Umbilical cord (tissue), 2 donors: ENCODE data around the gene ACAT2. TPM values are rescaled to one million over a fixed set of nuclear protein-coding genes. Genes with fewer than 3 reads are reported as not detected.
"Not testable (repeated sequence)": the region's sequence is repeated elsewhere in the genome, so short reads cannot be mapped to it uniquely, and the experiment has no call there.

Experiments used
- DNase-seq: peaks from one replicate; pipeline ENCODE4 v3.0.0-alpha.2; 2015; ENCODE audit warnings: low spot score
- total RNA-seq: library from RNA; depleted of rRNA; stranded (reverse); fragments of >200 nt; gene quantifications from one replicate; pipeline ENCODE4 v1.2.3, GENCODE V29; 2014; ENCODE audit warnings: low replicate concordance; ENCODE audit not compliant: insufficient read depth

ACAT2 gene
- total RNA-seq, result 26.5 TPM

DNA sequence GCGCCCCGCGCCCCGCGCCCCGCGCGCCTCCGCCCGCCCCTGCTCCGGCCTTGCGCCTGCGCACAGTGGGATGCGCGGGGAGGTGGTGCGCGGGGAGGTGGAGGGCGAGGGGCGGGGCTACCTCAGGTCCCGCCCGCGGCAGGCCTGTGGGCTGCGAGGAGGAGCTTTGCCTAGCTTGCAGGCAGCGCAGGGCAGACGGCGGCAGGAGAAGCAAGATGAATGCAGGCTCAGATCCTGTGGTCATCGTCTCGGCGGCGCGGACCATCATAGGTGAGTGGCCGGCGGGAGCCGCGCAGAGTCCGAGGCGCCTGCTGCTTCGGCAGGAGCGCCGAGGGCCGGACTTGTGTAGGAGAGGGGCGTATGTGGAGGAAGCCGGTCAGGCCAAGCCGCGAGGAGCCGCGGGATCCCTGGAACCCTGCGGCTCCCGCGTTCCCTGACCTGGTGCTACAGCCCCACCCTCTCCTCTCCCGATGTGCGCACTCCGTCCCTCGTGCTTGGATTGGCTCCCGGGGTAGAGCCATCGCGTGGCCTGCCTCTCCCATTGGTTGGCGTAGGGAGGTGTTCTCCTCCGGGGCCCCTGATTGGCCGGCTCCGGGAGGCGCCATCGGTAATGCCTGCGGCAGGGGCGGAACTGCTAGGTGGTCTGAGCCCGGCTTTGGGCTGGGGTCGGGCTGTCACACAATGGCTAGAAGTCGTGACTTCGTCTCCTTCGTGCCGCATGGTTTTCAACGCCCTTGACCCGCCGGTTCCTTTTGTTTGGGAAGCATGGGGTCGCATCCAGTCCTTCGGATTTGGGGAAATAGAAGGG lies at the start of gene ACAT2:
Gene ACAT2, plus strand, starts transcription at position 173 of the 808 bp plus-strand sequence. Its CDS starts 43 bp downstream, at position 216.
- peak; percentile 98 for DNase-seq

DNA sequence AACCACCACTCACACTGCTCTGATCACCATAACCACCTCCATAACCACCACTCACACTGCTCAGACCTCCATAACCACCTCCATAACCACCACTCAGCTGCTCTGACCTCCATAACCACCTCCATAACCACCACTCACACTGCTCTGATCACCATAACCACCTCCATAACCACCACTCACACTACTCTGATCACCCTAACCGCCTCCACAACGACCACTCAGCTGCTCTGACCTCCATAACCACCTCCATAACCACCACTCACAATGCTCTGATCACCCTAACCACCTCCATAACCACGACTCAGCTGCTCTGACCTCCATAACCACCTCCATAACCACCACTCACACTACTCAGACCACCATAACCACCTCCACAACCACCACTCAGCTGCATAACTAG lies 49.5 kb upstream of the ACAT2 start:
- not testable (repeated sequence) for DNase-seq

DNA sequence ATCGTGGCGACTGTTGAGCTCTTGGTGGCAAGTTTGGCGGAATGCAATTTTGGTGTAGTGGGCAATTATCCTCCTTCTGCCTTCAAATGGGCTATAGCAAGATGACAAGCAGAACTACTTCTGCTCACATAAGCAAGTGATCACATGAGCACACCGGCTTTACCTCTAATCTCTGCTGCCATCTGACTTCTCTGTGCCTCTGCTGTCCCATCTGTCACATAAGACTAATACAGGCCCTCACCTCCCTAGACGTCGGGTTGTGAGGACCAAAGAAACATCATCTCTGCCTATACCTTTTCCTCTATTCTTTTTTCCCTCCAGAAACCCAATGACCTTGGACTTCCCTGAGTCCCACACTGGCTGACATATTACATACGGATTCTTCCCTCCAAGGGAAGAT lies 47.9 kb upstream of the ACAT2 start:
- DNase-seq, result no peak

DNA sequence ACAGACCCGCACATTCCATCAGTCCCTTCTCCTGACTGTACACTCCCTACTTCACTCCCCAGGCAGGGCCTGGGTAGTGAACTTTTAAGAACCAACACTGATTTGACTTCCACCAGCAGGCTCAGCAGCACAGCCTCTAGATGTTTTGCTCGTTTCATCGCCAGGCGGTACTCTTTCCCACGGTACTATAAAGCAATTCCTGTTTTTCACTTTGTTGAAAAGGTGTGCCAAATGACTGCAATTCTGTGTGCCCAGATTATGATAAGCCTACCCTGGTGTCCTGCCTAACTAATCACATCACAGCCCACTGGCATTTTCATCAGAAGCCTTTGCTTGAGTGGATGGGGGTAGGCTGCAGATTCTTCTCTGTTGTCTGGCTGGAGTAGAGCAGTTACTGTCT lies 47.4 kb upstream of the ACAT2 start:
- no peak for DNase-seq

DNA sequence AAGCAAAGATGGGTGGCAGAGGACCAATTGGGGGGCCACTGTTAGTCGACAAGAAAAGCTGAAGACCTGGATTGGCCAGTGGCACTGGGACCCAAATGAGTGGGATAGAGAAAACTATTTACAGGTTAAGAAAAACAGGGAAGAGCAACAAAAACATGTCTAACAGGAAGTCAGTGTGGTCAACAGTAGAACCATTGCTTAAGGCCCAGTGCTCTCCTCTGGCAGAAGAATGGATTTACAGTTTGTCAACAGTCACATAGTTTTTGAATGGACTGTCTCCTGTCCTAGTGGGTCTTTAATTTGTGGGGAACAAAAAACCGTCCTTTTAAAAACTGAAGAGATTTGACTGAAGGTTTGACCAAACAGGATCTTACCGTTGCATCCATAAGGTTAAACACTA lies 46.7 kb upstream of the ACAT2 start:
- DNase-seq, result no peak

DNA sequence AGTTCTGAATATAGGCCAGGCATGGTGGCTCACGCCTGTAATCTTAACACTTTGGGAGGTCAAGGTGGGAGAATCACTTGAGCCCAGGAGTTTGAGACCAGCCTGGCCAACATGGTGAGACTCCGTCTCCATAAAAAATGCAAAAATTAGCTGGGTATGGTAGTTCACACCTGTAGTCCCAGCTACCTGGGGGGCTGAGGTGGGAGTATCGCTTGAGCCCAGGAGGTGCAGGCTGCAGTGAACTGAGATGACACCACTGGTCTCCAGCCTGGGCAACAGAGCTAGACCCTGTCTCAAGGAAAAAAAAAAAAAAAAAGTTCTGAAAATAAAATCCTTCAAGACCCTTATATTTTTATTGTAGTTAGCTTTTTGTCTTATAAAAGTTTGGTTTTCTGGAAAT lies 46.2 kb upstream of the ACAT2 start:
- DNase-seq, result no peak

DNA sequence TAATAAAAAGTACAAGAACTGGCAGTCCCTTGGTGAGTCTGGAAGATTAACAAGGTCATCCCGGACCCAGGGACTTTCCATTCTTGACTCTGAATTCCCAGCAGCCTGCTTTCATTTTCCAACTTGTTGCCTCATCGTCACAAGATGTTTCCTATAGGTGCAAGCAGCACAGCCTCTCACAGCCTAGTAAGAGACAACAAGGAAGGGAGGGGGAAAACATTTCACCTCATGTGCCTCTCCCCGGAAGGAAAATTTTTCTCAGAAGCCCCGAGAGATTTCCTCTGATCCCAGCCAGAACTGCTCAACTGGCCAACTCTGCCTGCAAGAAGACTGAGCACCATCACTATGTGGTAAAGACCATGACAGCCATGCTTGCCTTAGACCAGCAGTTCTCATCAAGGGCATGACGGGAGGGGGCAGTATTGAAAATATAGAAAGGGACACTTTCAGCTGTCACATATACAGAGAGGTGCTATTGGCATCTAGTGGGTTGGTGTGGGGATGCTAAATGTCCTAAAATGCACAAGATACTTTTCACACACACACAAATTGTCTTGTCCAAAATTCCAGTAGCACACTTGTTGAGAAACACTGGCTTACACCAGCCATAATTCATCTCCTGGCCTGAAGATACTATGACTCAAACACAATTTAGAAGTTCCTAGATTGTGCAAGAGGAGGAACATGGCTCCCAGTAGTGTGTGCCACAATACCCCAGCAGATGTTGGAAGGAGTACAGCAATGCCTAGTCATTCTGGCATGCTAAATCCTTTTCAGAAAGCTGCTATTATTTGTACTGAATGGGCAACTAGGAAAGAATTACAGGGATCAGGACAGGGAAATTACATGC lies 45.4 kb upstream of the ACAT2 start:
- DNase-seq, result peak; percentile 32

DNA sequence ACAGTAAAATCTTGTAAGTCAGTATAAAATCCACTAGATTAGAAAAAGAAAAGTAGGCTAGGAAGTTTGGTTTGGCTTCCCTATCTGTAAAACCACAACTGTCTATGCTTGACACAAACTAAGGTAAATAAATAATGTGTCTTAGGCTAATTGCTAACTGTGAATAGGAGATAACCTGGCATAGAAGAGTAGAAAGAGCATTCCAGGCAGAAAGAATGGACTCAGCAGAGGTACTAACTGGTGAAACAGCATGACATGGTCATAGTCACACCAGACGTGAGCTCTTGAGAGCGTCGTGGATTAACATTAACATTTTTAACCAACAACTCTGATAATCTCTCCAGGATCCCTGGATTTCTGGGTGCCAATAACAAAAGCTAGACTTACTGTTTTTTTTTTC lies 43.2 kb upstream of the ACAT2 start:
- DNase-seq, result no peak

DNA sequence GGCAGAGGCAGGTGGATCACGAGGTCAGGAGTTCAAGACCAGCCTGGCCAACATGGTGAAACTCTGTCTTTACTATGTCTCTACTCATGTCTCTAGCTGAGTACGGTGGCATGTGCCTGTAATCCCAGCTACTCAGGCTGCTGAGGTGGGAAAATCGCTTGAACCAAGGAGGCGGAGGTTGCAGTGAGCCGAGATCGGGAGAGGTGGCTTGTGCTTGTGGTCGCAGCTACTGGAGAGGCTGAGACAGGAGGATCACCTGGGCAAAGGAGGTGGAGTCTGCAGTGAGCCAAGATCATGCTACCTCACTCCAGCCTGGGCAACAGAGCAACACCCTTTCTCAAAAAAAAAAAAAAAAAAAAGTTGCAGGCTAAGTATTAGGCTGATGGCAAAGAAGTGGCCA lies 42.6 kb upstream of the ACAT2 start:
- no peak for DNase-seq

DNA sequence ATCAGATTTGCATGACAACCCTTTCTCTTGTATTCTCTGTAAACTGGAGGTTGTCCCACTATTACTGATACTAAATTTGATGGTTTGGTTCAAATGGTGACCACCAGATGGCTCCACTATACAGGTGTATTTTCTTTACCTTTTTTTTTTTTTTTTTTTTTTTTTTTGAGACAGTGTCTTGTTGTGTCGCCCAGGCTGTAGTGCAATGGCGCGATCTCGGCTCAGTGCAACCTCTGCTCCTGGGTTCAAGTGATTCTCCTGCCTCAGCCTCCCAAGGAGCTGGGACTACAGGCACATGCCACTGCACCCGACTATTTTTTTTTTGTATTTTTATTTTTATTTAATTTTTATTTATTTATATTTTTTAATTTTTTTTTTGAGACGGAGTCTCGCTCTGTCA lies 41.1 kb upstream of the ACAT2 start:
- DNase-seq, result peak; percentile 29

DNA sequence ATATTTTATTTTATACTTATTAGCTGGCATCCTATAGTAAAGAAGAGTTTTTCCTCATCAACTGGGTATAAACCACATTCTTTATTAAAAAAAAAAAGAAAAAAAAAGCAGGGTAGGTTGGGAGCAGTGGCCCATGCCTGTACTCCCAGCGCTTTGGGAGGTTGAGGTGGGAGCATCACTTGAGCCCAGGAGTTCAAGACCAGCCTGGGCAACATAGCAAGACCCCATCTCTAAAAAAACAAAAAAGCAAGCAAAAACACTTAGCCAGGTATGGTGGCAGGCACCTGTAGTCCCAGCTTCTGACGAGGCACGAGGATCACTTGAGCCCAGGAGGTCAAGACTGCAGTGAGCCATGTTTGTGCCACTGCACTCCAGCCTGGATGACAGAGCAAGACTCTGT lies 39.9 kb upstream of the ACAT2 start:
- not testable (repeated sequence) for DNase-seq

DNA sequence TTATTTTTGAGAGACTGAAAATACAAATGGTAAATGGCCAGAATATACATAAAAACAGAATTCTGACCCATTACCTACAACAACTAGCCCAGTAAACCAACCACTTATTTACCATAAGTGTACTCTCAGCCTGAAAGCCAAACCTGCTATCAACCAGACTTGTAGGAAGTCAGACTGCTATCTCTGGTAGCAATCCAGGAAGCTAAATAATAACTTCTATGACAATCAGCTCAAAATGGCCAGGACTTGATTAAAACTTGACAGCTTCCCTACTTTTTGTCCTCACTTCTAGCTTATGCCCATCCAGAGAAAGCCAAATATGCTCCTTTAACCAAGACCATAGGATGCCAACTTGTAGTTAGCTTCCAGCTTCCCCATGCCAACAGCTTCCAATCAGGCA lies 39.2 kb upstream of the ACAT2 start:
- DNase-seq, result no peak

DNA sequence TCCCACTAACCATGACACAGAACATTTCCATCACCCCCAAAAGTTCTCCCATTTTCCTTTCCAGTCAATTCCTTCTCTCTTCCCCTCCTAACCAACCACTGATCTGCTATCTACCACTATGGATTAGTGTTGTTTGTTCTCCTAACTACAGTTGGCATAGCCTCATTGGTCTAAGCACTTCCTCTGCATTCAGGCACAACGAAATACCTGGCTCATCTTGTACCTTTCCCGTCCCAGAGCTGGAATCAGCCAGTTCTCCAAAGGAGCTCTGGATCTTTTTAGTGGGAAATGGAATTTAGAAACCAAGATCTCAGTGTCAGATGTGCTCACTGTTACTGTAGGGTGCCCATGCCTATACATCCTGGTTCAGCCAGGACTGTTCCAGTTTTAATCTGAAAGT lies 38.6 kb upstream of the ACAT2 start:
- DNase-seq, result no peak

DNA sequence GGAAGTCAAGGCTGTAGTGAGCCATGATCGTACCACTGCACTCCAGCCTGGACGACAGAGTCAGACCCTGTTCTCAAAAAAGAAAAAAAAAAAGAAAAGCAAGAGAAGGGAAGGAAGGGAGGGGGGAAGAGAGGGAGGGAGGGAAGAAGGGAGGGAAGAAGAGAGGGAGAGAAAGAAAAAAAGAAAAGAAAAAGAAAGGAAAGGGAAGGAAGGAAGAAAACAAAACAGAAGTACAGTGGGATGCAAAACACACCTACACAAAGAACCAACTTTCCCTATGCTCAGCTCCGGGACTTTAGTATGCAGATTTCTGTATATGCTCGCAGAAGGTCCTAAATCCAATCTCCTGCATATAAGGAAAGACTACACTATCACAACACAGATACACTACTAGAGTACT lies 37.1 kb upstream of the ACAT2 start:
- no peak for DNase-seq

DNA sequence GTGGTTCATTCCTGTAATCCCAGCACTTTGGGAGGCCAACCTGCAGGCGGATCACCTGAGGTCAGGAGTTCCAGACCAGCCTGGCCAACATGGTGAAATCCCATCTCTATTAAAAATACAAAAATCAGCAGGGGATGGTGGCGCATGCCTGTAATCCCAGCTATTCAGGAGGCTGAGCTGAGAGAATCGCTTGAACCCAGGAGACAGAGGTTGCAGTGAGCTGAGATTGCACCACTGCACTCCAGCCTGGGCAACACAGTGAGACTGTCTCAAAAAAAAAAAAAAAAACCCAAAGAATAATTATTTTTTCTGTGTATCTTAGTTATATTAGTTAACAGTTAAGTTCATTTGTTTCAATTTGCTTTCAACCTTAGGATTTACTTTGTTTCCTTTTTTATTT lies 36.6 kb upstream of the ACAT2 start:
- DNase-seq, result not testable (repeated sequence)

DNA sequence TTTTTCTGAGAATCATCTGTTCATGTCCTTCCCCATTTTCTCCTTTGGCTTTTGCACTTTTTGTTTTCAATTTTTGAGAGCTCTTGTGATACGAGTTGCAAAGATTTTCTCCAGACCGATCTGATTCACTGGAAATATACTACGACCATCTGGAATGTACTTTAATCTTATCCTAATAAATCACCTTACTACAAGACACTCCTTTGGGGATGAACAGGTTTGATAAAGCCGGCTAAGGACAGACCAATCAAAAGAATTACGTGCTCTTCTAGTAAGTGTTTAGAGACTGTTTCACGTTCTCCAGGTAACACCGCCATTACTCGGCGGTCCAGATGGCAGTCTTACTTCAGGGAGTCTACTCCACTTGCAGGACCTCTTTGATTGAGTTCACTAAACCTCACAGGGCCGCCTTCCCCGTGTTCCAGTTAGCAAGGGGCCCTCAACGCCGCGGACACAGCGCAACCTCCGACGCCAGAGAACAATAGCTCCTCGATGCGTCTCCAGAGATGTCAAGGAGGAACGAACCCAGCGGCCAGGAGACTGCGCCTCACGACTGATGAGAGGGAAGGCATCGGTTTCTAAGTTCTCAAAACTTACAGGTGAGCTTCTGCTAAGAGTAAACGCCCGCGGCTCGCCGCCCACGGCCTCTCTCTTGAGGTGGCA lies 35.5 kb upstream of the ACAT2 start:
- no peak for DNase-seq

DNA sequence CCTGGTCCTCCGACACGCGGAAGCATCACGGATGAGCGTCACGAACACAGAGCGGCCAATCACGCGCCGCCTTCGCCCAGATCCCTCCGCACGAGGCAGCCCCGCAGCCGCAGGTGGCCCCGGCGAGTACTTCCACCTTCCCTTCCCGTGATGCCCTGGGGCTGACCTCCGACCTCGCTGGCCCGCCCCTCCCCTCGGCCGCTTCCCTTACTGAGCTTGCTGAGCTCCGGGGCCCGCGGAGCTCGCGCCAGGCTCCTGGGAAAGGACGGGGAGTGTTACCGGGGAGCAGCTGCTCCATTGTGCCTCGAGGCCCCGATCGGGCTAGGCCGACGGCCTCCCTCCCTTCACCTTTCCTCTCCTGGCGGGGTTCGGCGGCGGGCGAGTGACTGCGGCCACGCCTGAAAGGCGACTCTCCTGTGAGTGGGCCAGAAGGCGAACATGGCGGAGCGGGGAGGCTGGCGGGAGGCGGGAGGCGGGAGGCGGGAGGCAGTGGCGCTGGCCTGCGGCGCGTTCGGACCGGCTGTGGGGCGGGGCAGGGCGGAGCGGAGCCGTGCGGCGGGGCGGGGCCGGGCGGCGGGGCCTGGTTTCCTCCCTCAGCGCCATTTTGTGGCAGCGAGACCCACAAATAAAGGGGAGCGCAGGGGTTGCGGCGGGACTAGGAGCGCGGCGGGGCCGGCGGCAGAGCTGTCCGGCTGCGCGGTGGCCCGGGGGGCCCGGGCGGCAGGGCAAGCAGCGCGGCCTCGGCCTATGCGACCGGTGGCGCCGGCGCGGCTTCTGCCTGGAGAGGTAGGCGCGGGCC lies 34.7 kb upstream of the ACAT2 start, which contains the start of gene WTAP:
Gene WTAP, plus strand, starts transcription at position 589 of the 799 bp plus-strand sequence. CDS start 8,760 bp downstream, outside the sequence.
- DNase-seq, result peak; percentile 96

DNA sequence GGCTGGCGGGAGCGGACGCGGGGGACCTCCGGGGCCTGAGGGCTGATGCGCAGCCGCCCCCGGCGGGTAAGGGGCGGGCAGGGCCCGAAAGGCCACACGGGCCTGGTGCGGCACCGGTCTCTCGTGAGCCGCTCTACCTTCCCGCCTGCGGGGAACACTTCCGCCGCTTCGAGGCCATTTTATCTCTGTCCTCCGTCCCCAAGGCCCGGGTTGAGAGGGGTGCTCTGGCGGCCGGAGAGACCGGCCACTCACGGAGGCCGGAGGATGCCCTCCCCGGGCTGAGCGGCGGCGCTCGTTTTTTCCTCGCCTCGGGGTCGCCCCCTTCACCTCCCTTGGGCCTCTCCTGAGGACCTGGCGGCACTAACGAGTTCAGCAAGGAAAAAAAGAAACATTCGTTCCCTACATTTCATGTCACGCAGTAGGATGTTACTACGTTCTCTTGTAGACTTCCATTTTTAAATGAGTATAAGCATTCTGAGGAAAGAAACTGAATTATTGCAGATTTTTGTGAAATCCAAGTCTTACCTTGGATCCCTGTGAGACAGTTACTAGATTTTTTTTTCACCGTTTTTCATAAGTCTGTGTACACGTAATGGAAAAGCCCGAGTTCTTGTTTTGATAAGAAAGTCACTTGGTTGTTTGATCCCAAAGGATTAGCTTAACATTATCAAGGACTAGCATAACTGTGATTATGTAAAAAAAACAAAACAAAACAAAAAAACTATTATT lies 34.0 kb upstream of the ACAT2 start:
- peak; percentile 57 for DNase-seq

DNA sequence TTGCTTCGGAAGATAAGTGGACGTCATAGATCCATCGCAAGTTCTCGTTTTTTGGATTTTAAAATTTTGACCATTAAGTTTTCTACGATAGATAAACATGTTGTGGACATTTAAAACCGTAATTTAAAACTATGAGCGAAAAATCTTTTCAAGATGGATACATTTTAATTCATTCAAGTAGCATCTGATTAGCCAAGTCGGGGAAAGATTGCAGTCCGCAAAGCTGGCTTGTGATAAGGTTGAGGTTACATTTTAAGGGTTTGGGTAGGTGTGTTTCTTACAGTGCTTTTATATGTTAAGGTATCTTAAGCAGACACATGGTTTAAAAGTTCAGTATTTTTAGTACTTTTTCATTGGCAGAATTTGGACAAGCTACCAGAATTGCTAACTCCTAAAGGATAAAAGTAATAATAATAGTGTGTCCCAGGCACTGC lies 33.3 kb upstream of the ACAT2 start:
- DNase-seq, result peak; percentile 21

DNA sequence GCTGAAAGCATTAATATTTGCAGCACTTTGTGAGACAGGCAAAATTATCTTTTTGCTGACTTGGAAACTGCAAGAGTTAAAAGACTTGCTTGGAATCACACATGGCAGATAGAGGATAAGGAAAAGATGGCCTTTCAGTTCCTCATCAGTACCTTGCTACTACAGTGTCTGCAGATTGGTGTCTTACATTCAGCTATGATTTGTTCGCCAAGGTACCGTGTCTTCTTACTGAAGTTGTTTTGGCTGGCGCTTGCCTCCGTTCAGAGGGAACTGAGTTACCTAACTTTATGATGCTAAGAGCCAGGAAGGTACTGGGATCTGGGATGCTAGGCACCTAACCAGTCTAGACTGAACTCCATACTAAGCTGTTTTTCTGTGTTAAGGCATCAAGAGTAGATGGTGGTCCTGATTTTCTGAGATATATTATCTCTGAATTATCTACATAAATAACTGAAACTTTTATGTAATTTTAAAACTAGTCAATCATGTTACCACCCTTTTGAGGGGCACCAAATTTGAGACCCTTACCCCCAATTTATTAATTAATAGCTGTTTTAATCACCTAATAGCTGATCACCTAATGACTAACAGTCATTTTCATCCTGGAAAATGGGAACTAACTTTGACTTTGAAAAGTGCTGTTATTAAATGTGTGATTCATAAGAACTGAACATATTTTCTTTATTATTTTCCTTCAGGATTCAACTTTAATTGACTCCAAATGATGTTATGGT lies 32.1 kb upstream of the ACAT2 start:
- DNase-seq, result no peak
